ENCODE data around the gene GNA14.

DNA sequence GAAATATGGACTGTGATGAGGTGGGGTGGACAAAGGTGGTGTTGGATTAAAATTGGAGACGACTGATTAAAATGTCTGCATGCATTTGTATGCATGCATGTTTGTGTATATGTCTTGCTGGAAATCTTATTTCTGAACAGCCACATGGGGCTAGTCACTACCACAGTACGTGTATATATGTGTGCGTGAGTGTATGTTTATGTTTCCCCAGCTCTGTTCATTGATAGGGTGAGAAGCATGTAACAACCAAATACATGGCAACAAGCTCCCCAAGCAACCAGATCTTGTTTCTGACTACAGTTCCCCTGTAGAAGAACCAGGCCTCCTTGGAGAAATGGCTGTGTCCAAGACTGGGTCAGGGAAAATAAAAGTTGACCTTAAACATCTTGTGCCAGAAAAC lies 139.7 kb downstream of the GNA14 start:
- TF ChIP-seq POLR2A (IDR thresholded peaks at IDR 0.05; ENCODE audit: low read length): no peak
- TF ChIP-seq GATA1 (IDR thresholded peaks at IDR 0.05; ENCODE audit: low read depth, low read length): no peak
